Loucy (cell line): ENCODE results near the gene OR52E1.

Experiments used
- CTCF ChIP-seq: fragments of 200-600 bp; sonication (generic); conservative IDR thresholded peaks from 2 replicates; pipeline ENCODE4 v1.5.1; 2014; ENCODE audit warnings: mild to moderate bottlenecking, antibody characterized with exemption, low read length
- EZH2phosphoT487 ChIP-seq: fragments of 200-600 bp; IDR thresholded peaks from 2 replicates; pipeline ENCODE4 v1.6.1; 2018; ENCODE audit warnings: antibody characterized with exemption, mild to moderate bottlenecking, moderate library complexity, borderline replicate concordance

GRCh38 chr11:5092821-5093585, 23.6 kb downstream of the OR52E1 start:
- TF ChIP-seq CTCF = no peak
- TF ChIP-seq EZH2phosphoT487 = no peak
